ENCODE measurements around the gene ASPHD2. TPM values are rescaled to one million over a fixed set of nuclear protein-coding genes. Genes with fewer than 3 reads are reported as not detected.

The ASPHD2 gene
- polyA plus RNA-seq, 1 of the 3 experiments (the other 2 are of a cell fraction): 2.2 TPM

DNA sequence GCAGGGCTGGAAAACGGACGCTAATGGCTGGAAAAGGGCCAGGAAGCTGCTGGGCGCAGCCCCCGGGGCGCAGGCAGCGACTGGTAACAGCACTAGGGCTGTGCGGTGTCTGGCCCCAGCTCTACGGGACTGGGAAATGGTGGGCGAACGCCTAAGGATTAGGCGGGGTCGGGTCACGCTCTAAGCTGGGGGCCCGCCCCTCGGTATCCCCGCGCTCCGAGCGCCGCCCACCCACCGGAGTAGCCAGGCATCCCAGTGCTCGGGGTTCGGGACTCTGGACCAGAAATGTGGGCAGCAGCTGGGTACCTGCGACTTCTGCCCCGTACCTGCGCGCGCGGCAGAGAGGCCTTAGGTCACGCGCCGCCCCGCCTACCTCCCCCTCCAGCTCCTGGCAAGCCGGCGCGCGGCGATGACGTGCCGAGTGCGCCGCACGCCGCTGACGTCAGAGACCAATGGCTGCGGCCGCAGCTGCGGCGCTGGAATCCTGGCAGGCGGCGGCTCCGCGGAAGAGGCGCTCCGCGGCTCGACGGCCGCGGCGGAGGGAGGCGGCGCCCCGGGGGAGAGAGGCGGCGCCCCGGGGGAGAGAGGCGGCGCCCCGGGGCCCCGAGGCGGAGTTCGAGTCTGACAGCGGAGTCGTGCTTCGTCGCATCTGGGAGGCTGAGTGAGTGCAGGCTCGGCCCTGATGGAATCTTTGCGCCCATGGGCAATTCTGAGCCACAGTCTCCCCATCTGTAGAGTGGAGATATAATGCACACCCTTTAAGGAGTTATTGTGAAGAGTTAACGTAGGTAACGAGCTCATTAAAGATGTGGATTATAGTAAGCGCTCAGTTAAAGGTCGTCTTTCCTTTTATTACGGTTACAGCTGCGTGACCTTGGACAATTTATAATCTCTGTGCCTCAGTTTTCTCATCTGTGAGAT lies 54.6 kb downstream of the ASPHD2 start, which contains the start of the genes HPS4 and SRRD:
Gene HPS4, minus strand, starts transcription at position 345 of the 921 bp plus-strand sequence. CDS start 2,021 bp downstream, outside the sequence.
Gene SRRD, plus strand, starts transcription at position 439 of the 921 bp plus-strand sequence. Its CDS starts 14 bp downstream, at position 453.
- WGBS (ENCODE audit: low lambda C conversion rate): 4% methylated on average over 17 of the region's 85 CpGs
- CTCF ChIA-PET: interaction anchor here (1.0 to 2.0 kb wide), 7 partner anchors 9 to 181 kb away, joined by 3 to 9 read pairs (median 4); no protein-coding TSS in a partner anchor
- peaks cover 75% of the 10 kb centered on the region for H3K79me2 ChIP-seq (ENCODE audit: insufficient read depth)

More for the DNA sequence above, 54.6 kb downstream of the ASPHD2 start, which contains the start of the genes HPS4 and SRRD:
- H3K9me3 ChIP-seq: no peaks in the 10 kb centered on the region
- H3F3A ChIP-seq (replicated peaks; ENCODE audit: insufficient read depth): no peaks in the 10 kb centered on the region
- H2AFZ ChIP-seq (ENCODE audit: low read depth): peak within 1 kb of the TSS; percentile 71
- DNase-seq: peak; percentile 97
- H3K27me3 ChIP-seq (ENCODE audit: insufficient read depth): no peaks in the 10 kb centered on the region
- no peaks in the 10 kb centered on the region for H3K9me2 ChIP-seq
- H3K4me1 ChIP-seq (ENCODE audit: control insufficient read depth in 1 of 2, insufficient read depth in 2 of 2, low read depth in 1 of 2, low read length in 1 of 2): peaks cover 4 to 27% of the 10 kb centered on the region in 2 experiments; a peak in 3 of 4 replicates
- H3K4me2 ChIP-seq: peak within 1 kb of the TSS; percentile 89
- H3K36me3 ChIP-seq (replicated peaks in 1 of 2; ENCODE audit: control insufficient read depth in 1 of 2, insufficient read depth in 2 of 2, low read length in 1 of 2): peaks cover 0 to 12% of the 10 kb centered on the region in 2 experiments
- H3K27ac ChIP-seq (ENCODE audit: low read depth in 2 of 2, low read length in 1 of 2): peak within 1 kb of the TSS; percentile 68 to 83
- H4K20me1 ChIP-seq (ENCODE audit: insufficient read depth): no peaks in the 10 kb centered on the region
- TF ChIP-seq RCOR1 (IDR thresholded peaks at IDR 0.05; ENCODE audit: low read length) (peak; percentile 60; the same call in 1 of the 2 replicates), ELF1 (IDR thresholded peaks at IDR 0.05) (peak; percentile 47), GABPA (IDR thresholded peaks at IDR 0.05; ENCODE audit: low read depth) (no peak; the same call in 1 of the 2 replicates), MEF2A (IDR thresholded peaks at IDR 0.05; ENCODE audit: borderline replicate concordance, low read depth) (no peak), MXI1 (IDR thresholded peaks at IDR 0.05; ENCODE audit: low read depth, low read length) (peak; percentile 90), JUND (IDR thresholded peaks at IDR 0.05) (no peak), GATA2 (CRISPR knock-in tag; IDR thresholded peaks at IDR 0.05) (0 out of 2 replicates have a peak, but pooled peaks have one; percentile 13), EZH2phosphoT487 (IDR thresholded peaks at IDR 0.05; ENCODE audit: borderline replicate concordance, low read depth) (no peak), USF1 (IDR thresholded peaks at IDR 0.05; ENCODE audit: borderline replicate concordance, low read depth) (peak; percentile 82), POLR2AphosphoS5 (IDR thresholded peaks at IDR 0.05; ENCODE audit: low read depth, low read length) (peak; percentile 77), EP300 (IDR thresholded peaks at IDR 0.05; ENCODE audit: borderline replicate concordance in 1 of 2, low read depth in 1 of 2, low read length in 1 of 2) (peak in 1 of 2 experiments; percentile 18; a peak in 1 of 4 replicates), YY1 (IDR thresholded peaks at IDR 0.05; ENCODE audit: low read depth) (peak; percentile 90), TAF1 (IDR thresholded peaks at IDR 0.05; ENCODE audit: borderline replicate concordance, low read depth, low read length) (peak; percentile 86), TEAD4 (IDR thresholded peaks at IDR 0.05; ENCODE audit: borderline replicate concordance, insufficient read depth) (no peak), SIN3A (IDR thresholded peaks at IDR 0.05; ENCODE audit: borderline replicate concordance, low read depth, low read length) (peak; percentile 72; the same call in 1 of the 2 replicates), CHD2 (IDR thresholded peaks at IDR 0.05; ENCODE audit: low read length, partially characterized antibody) (peak; percentile 71)
- TF ChIP-seq, protein P1, sequence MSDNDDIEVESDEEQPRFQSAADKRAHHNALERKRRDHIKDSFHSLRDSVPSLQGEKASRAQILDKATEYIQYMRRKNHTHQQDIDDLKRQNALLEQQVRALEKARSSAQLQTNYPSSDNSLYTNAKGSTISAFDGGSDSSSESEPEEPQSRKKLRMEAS (IDR thresholded peaks at IDR 0.05; ENCODE audit: low read depth): peak; percentile 84
- TF ChIP-seq, protein P2, sequence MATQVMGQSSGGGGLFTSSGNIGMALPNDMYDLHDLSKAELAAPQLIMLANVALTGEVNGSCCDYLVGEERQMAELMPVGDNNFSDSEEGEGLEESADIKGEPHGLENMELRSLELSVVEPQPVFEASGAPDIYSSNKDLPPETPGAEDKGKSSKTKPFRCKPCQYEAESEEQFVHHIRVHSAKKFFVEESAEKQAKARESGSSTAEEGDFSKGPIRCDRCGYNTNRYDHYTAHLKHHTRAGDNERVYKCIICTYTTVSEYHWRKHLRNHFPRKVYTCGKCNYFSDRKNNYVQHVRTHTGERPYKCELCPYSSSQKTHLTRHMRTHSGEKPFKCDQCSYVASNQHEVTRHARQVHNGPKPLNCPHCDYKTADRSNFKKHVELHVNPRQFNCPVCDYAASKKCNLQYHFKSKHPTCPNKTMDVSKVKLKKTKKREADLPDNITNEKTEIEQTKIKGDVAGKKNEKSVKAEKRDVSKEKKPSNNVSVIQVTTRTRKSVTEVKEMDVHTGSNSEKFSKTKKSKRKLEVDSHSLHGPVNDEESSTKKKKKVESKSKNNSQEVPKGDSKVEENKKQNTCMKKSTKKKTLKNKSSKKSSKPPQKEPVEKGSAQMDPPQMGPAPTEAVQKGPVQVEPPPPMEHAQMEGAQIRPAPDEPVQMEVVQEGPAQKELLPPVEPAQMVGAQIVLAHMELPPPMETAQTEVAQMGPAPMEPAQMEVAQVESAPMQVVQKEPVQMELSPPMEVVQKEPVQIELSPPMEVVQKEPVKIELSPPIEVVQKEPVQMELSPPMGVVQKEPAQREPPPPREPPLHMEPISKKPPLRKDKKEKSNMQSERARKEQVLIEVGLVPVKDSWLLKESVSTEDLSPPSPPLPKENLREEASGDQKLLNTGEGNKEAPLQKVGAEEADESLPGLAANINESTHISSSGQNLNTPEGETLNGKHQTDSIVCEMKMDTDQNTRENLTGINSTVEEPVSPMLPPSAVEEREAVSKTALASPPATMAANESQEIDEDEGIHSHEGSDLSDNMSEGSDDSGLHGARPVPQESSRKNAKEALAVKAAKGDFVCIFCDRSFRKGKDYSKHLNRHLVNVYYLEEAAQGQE (IDR thresholded peaks at IDR 0.05; ENCODE audit: low read depth, low read length): no peak; the same call in 1 of the 2 replicates
- TF ChIP-seq, protein P3, sequence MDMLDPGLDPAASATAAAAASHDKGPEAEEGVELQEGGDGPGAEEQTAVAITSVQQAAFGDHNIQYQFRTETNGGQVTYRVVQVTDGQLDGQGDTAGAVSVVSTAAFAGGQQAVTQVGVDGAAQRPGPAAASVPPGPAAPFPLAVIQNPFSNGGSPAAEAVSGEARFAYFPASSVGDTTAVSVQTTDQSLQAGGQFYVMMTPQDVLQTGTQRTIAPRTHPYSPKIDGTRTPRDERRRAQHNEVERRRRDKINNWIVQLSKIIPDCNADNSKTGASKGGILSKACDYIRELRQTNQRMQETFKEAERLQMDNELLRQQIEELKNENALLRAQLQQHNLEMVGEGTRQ (IDR thresholded peaks at IDR 0.05; ENCODE audit: borderline replicate concordance, low read depth, low read length): peak; percentile 42; the same call in 1 of the 2 replicates
- TF ChIP-seq, protein P4, sequence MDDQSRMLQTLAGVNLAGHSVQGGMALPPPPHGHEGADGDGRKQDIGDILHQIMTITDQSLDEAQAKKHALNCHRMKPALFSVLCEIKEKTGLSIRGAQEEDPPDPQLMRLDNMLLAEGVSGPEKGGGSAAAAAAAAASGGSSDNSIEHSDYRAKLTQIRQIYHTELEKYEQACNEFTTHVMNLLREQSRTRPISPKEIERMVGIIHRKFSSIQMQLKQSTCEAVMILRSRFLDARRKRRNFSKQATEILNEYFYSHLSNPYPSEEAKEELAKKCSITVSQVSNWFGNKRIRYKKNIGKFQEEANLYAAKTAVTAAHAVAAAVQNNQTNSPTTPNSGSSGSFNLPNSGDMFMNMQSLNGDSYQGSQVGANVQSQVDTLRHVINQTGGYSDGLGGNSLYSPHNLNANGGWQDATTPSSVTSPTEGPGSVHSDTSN (IDR thresholded peaks at IDR 0.05): 0 out of 2 replicates have a peak, but pooled peaks have one; percentile 21
- H3K4me3 ChIP-seq (ENCODE audit: low read depth in 2 of 2, low read length in 1 of 2): peak within 1 kb of the TSS; percentile 81 to 89
- POLR2A ChIA-PET: interaction anchor here (0.6 to 1.6 kb wide), 9 partner anchors 9 to 189 kb away, joined by 3 to 7 read pairs (median 3); partner anchors contain the start of gene TFIP11
- H3K9ac ChIP-seq: peak within 1 kb of the TSS; percentile 93

Data from SK-N-SH (cell line).